K562 (cell line): ENCODE measurements around the gene EDN2. TPM values are rescaled to one million over a fixed set of nuclear protein-coding genes. Genes with fewer than 3 reads are reported as not detected.

ENCODE experiments used
- ARID2 ChIP-seq: fragments of 450-650 bp; IDR thresholded peaks from 2 replicates; pipeline ENCODE4 v1.6.1; 2017; ENCODE audit warnings: antibody characterized with exemption, mild to moderate bottlenecking
- DLX4 ChIP-seq: fragments of 250-450 bp; sonication (Bioruptor Pico); IDR thresholded peaks from 2 replicates; pipeline ENCODE4 v1.6.1; 2021; ENCODE audit warnings: mild to moderate bottlenecking
- EP400 ChIP-seq: fragments of 450-650 bp; IDR thresholded peaks from 2 replicates; pipeline ENCODE4 v1.6.1; 2017; ENCODE audit warnings: antibody characterized with exemption, mild to moderate bottlenecking, moderate library complexity
- ESRRA ChIP-seq: fragments of 450-650 bp; IDR thresholded peaks from 2 replicates; pipeline ENCODE4 v1.6.1; 2014; ENCODE audit warnings: low read depth, mild to moderate bottlenecking, moderate library complexity, borderline replicate concordance
- HNRNPL ChIP-seq: fragments of 200-400 bp; formaldehyde crosslinking; IDR thresholded peaks from 2 replicates; pipeline ENCODE4 v1.6.1; 2017; ENCODE audit warnings: low read depth, mild to moderate bottlenecking, low read length
- HNRNPLL ChIP-seq: fragments of 200-400 bp; formaldehyde crosslinking; IDR thresholded peaks from 2 replicates; pipeline ENCODE4 v1.6.1; 2017; ENCODE audit warnings: low read length, low read depth, mild to moderate bottlenecking; ENCODE audit not compliant: poor library complexity, severe bottlenecking
- NFE2 ChIP-seq: IDR thresholded peaks from 2 replicates; pipeline ENCODE4 v1.6.1; 2014; ENCODE audit warnings: antibody characterized with exemption, low read depth
- PHF20 ChIP-seq: fragments of 450-650 bp; IDR thresholded peaks from 2 replicates; pipeline ENCODE4 v1.6.1; 2018; ENCODE audit not compliant: partially characterized antibody
- PHTF2 ChIP-seq: fragments of 250-450 bp; sonication (Bioruptor Pico); IDR thresholded peaks from 2 replicates; pipeline ENCODE4 v1.5.0; 2021; ENCODE audit warnings: mild to moderate bottlenecking
- RBM39 ChIP-seq: fragments of 200-400 bp; formaldehyde crosslinking; optimal IDR thresholded peaks from 2 replicates; pipeline ENCODE3; 2018; ENCODE audit warnings: low read depth, low read length
- STAG1 ChIP-seq: sonication (generic); formaldehyde crosslinking; IDR thresholded peaks from 2 replicates; pipeline ENCODE4 v1.5.0; 2020; ENCODE audit warnings: missing genetic modification reagents, borderline replicate concordance
- ZNF140 ChIP-seq: fragments of 250-450 bp; sonication (Bioruptor Pico); IDR thresholded peaks from 2 replicates; pipeline ENCODE4 v1.8.0; 2021; ENCODE audit warnings: moderate library complexity, mild to moderate bottlenecking, inconsistent platforms
- ZNF274 ChIP-seq: IDR thresholded peaks from 2 replicates; pipeline ENCODE4 v1.6.1; 2011; ENCODE audit warnings: low read depth, mild to moderate bottlenecking, low read length, moderate library complexity, borderline replicate concordance
- ZNF583 ChIP-seq: fragments of 250-450 bp; sonication (Bioruptor Pico); IDR thresholded peaks from 2 replicates; pipeline ENCODE4 v1.4.0; 2020
- ZNF778 ChIP-seq: fragments of 450-650 bp; formaldehyde crosslinking; IDR thresholded peaks from 2 replicates; pipeline ENCODE4 v1.4.0; 2020; ENCODE audit warnings: mild to moderate bottlenecking, moderate library complexity
- polyA plus RNA-seq, 8 experiments: library from polyadenylated mRNA; depleted of rRNA in 4 of 8; stranded (reverse) in 5 of 8; unstranded in 3 of 8; fragments of >200 nt; fragmentation: Nextera tagmentation in 2 of 8; fragmentation: Illumina TruSeq in 1 of 8; extraction: Ambion mirVana in 2 of 8; extraction: Trizol in 1 of 8; gene quantifications; 2 replicates each; pipeline versions ENCODE4 v1.2.1 to v1.2.3, GENCODE V29; 2011 to 2014; ENCODE audit warnings: inconsistent platforms in 1 of 8, missing spikeins in 1 of 8
- total RNA-seq, 7 experiments: library from RNA; depleted of rRNA in 6 of 7; stranded (reverse); fragments of >200 nt in 6 of 7; fragmentation: Illumina TruSeq in 2 of 7; extraction: Trizol in 2 of 7; gene quantifications; 2 replicates each; pipeline versions ENCODE4 v1.2.1 to v1.2.3, GENCODE V29; 2011 to 2021; ENCODE audit warnings: low replicate concordance in 1 of 7
- TF ChIP-seq, protein P1 (sequence below): fragments of 250-450 bp; sonication (Bioruptor Pico); IDR thresholded peaks from 2 replicates; pipeline ENCODE4 v1.5.0; 2021; ENCODE audit warnings: mild to moderate bottlenecking, borderline replicate concordance
- TF ChIP-seq, protein P2 (sequence below): sonication (generic); formaldehyde crosslinking; IDR thresholded peaks from 2 replicates; pipeline ENCODE4 v1.8.1; 2023; ENCODE audit warnings: missing genetic modification reagents, mild to moderate bottlenecking, borderline replicate concordance
- TF ChIP-seq, protein P3 (sequence below): sonication (generic); formaldehyde crosslinking; IDR thresholded peaks from 2 replicates; pipeline ENCODE4 v1.9.0; 2022; ENCODE audit warnings: mild to moderate bottlenecking, missing genetic modification reagents

The EDN2 gene
- total and polyA plus RNA-seq, 9 of the 15 experiments (the other 6 are each of a cell fraction or from before 2014, with no cell fraction given) = not detected

GRCh38 chr1:41432481-41433280, 51.8 kb downstream of the EDN2 start (continued):
- TF ChIP-seq ESRRA = peak; percentile 98
- no peak for TF ChIP-seq DLX4
- TF ChIP-seq, protein P1, sequence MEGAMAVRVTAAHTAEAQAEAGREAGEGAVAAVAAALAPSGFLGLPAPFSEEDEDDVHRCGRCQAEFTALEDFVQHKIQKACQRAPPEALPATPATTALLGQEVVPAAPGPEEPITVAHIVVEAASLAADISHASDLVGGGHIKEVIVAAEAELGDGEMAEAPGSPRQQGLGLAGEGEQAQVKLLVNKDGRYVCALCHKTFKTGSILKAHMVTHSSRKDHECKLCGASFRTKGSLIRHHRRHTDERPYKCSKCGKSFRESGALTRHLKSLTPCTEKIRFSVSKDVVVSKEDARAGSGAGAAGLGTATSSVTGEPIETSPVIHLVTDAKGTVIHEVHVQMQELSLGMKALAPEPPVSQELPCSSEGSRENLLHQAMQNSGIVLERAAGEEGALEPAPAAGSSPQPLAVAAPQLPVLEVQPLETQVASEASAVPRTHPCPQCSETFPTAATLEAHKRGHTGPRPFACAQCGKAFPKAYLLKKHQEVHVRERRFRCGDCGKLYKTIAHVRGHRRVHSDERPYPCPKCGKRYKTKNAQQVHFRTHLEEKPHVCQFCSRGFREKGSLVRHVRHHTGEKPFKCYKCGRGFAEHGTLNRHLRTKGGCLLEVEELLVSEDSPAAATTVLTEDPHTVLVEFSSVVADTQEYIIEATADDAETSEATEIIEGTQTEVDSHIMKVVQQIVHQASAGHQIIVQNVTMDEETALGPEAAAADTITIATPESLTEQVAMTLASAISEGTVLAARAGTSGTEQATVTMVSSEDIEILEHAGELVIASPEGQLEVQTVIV (CRISPR knock-in tag) = no peak
- no peak for TF ChIP-seq PHTF2
- no peak for TF ChIP-seq HNRNPL
- no peak for TF ChIP-seq PHF20
- TF ChIP-seq ZNF778 (CRISPR knock-in tag) = no peak
- TF ChIP-seq ZNF274 = no peak
- no peak for TF ChIP-seq EP400
- TF ChIP-seq, protein P2, sequence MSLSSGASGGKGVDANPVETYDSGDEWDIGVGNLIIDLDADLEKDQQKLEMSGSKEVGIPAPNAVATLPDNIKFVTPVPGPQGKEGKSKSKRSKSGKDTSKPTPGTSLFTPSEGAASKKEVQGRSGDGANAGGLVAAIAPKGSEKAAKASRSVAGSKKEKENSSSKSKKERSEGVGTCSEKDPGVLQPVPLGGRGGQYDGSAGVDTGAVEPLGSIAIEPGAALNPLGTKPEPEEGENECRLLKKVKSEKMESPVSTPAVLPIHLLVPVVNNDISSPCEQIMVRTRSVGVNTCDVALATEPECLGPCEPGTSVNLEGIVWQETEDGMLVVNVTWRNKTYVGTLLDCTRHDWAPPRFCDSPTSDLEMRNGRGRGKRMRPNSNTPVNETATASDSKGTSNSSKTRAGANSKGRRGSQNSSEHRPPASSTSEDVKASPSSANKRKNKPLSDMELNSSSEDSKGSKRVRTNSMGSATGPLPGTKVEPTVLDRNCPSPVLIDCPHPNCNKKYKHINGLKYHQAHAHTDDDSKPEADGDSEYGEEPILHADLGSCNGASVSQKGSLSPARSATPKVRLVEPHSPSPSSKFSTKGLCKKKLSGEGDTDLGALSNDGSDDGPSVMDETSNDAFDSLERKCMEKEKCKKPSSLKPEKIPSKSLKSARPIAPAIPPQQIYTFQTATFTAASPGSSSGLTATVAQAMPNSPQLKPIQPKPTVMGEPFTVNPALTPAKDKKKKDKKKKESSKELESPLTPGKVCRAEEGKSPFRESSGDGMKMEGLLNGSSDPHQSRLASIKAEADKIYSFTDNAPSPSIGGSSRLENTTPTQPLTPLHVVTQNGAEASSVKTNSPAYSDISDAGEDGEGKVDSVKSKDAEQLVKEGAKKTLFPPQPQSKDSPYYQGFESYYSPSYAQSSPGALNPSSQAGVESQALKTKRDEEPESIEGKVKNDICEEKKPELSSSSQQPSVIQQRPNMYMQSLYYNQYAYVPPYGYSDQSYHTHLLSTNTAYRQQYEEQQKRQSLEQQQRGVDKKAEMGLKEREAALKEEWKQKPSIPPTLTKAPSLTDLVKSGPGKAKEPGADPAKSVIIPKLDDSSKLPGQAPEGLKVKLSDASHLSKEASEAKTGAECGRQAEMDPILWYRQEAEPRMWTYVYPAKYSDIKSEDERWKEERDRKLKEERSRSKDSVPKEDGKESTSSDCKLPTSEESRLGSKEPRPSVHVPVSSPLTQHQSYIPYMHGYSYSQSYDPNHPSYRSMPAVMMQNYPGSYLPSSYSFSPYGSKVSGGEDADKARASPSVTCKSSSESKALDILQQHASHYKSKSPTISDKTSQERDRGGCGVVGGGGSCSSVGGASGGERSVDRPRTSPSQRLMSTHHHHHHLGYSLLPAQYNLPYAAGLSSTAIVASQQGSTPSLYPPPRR (CRISPR knock-in tag) = no peak
- TF ChIP-seq, protein P3, sequence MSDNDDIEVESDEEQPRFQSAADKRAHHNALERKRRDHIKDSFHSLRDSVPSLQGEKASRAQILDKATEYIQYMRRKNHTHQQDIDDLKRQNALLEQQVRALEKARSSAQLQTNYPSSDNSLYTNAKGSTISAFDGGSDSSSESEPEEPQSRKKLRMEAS (CRISPR knock-in tag) = peak; percentile 55
- TF ChIP-seq ZNF140 = no peak
- peak; percentile 29 for TF ChIP-seq RBM39
- 0 out of 2 replicates have a peak, but pooled peaks have one; percentile 2 for TF ChIP-seq NFE2
- 0 out of 2 replicates have a peak, but pooled peaks have one; percentile 13 for TF ChIP-seq ZNF583
- no peak for TF ChIP-seq HNRNPLL
- TF ChIP-seq STAG1 (CRISPR knock-in tag) = peak; percentile 96
- peak; percentile 75; the same call in 1 of the 2 replicates for TF ChIP-seq ARID2
